ENCODE results near the gene SIRPB2.
A peak's percentile ranks its signal among the peaks of the same experiment; 100 is the strongest.

GRCh38 chr20:1469925-1470571 is 21.2 kb downstream of the SIRPB2 start:
- TF ChIP-seq CTCF (IDR thresholded peaks at IDR 0.05) (peak; percentile 80 to 88 (median 84)), POLR2A (IDR thresholded peaks at IDR 0.05) (no peak)
